ENCODE data around the gene PARD6G. TPM values are rescaled to one million over a fixed set of nuclear protein-coding genes. Genes with fewer than 3 reads are reported as not detected.
"Not testable (repeated sequence)": the region's sequence is repeated elsewhere in the genome, so short reads cannot be mapped to it uniquely, and the experiment has no call there.

The PARD6G gene
- total RNA-seq, 1 donor from 2014 or later: 29.6 TPM

DNA sequence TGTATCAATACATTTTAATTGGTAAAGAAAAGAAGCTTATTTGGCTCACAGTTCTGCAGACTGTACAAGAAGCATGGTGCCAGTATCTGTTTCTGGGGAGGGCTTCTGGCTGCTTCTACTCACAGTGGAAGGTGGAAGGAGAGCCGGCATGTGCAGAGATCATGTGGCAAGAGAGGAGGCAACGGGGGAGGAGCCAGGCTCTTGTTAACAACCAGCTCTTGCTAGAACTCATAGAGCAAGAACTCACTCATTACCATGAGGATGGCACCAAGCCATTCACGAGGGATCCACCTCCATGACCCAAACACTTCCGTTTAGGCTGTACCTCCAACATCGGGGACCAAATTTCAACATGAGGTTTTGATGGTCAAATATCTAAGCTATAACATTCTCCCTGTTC, 7.5 kb downstream of the PARD6G start:
- Histone ChIP-seq H3K9ac (ENCODE audit: low read length) (no peak overlapping the region), H3K4me2 (ENCODE audit: low read length) (no peak overlapping the region), H3K79me2 (ENCODE audit: insufficient read depth, low read length) (peaks cover 11% of the 10 kb centered on the region), H3K4me3 (ENCODE audit: insufficient read depth, low read depth, low read length) (no peak overlapping the region), H3K4me1 (ENCODE audit: insufficient read depth, low read length) (no peaks in the 10 kb centered on the region), H4K20me1 (ENCODE audit: insufficient read depth, low read length) (peaks cover 33% of the 10 kb centered on the region), H3K9me3 (ENCODE audit: insufficient read depth, low read depth, low read length) (no peaks in the 10 kb centered on the region), H3K27me3 (ENCODE audit: insufficient read depth, low read length) (no peaks in the 10 kb centered on the region), H2AFZ (ENCODE audit: low read depth, low read length) (no peak overlapping the region), H3K36me3 (ENCODE audit: insufficient read depth, low read length) (no peaks in the 10 kb centered on the region), H3K27ac (ENCODE audit: low read depth, low read length) (no peak overlapping the region)
- TF ChIP-seq CTCF (IDR thresholded peaks at IDR 0.05; ENCODE audit: insufficient read depth, low read depth, low read length) (no peak), EZH2 (IDR thresholded peaks at IDR 0.05; ENCODE audit: insufficient read depth, low read length) (no peak)
- DNase-seq (ENCODE audit: low read depth): no peak
- Mint-ChIP-seq H3K27ac (ENCODE audit: unreplicated experiment) (no peak overlapping the region), H3K27me3 (ENCODE audit: low read depth, unreplicated experiment) (no peaks in the 10 kb centered on the region), H3K4me1 (ENCODE audit: low read depth, unreplicated experiment) (peaks cover 2% of the 10 kb centered on the region), H3K36me3 (ENCODE audit: low read depth, unreplicated experiment) (peaks cover 10% of the 10 kb centered on the region), H3K4me3 (ENCODE audit: unreplicated experiment) (no peak overlapping the region), H3K9me3 (ENCODE audit: unreplicated experiment) (peaks cover 5% of the 10 kb centered on the region)
- no peak for FAIRE-seq

GRCh38 chr18:80238651-80239260, 8.6 kb downstream of the PARD6G start:
- Histone ChIP-seq H3K4me2 (ENCODE audit: low read length) (no peak overlapping the region), H3K36me3 (ENCODE audit: insufficient read depth, low read length) (no peaks in the 10 kb centered on the region), H3K27me3 (ENCODE audit: insufficient read depth, low read length) (no peaks in the 10 kb centered on the region), H3K9me3 (ENCODE audit: insufficient read depth, low read depth, low read length) (no peaks in the 10 kb centered on the region), H3K4me3 (ENCODE audit: insufficient read depth, low read depth, low read length) (no peak overlapping the region), H3K4me1 (ENCODE audit: insufficient read depth, low read length) (no peaks in the 10 kb centered on the region), H3K27ac (ENCODE audit: low read depth, low read length) (no peak overlapping the region), H2AFZ (ENCODE audit: low read depth, low read length) (no peak overlapping the region), H3K9ac (ENCODE audit: low read length) (no peak overlapping the region), H3K79me2 (ENCODE audit: insufficient read depth, low read length) (peaks cover 13% of the 10 kb centered on the region), H4K20me1 (ENCODE audit: insufficient read depth, low read length) (peaks cover 32% of the 10 kb centered on the region)
- H3K4me1 Mint-ChIP-seq (ENCODE audit: low read depth, unreplicated experiment): peaks cover 2% of the 10 kb centered on the region
- H3K9me3 Mint-ChIP-seq (ENCODE audit: unreplicated experiment): peaks cover 9% of the 10 kb centered on the region
- no peak for DNase-seq (ENCODE audit: low read depth)
- FAIRE-seq: no peak
- TF ChIP-seq EZH2 (IDR thresholded peaks at IDR 0.05; ENCODE audit: insufficient read depth, low read length): no peak
- no peak for TF ChIP-seq CTCF (IDR thresholded peaks at IDR 0.05; ENCODE audit: insufficient read depth, low read depth, low read length)
- H3K4me3 Mint-ChIP-seq (ENCODE audit: unreplicated experiment): no peak overlapping the region
- H3K27ac Mint-ChIP-seq (ENCODE audit: unreplicated experiment): peak overlapping the region; percentile 22
- no peaks in the 10 kb centered on the region for H3K27me3 Mint-ChIP-seq (ENCODE audit: low read depth, unreplicated experiment)
- H3K36me3 Mint-ChIP-seq (ENCODE audit: low read depth, unreplicated experiment): peaks cover 8% of the 10 kb centered on the region

GRCh38 chr18:80237519-80237918, 9.8 kb downstream of the PARD6G start:
- H3K27ac ChIP-seq (ENCODE audit: low read depth, low read length); H3K36me3 Mint-ChIP-seq (ENCODE audit: low read depth, unreplicated experiment); H2AFZ ChIP-seq (ENCODE audit: low read depth, low read length); H3K27ac Mint-ChIP-seq (ENCODE audit: unreplicated experiment); H3K27me3 ChIP-seq (ENCODE audit: insufficient read depth, low read length); DNase-seq (ENCODE audit: low read depth); H3K9ac ChIP-seq (ENCODE audit: low read length); H3K36me3 ChIP-seq (ENCODE audit: insufficient read depth, low read length); H3K4me1 Mint-ChIP-seq (ENCODE audit: low read depth, unreplicated experiment); H3K9me3 ChIP-seq (ENCODE audit: insufficient read depth, low read depth, low read length); H3K4me1 ChIP-seq (ENCODE audit: insufficient read depth, low read length); H3K9me3 Mint-ChIP-seq (ENCODE audit: unreplicated experiment); H3K4me3 Mint-ChIP-seq (ENCODE audit: unreplicated experiment); H3K4me2 ChIP-seq (ENCODE audit: low read length); H3K4me3 ChIP-seq (ENCODE audit: insufficient read depth, low read depth, low read length); FAIRE-seq; H3K27me3 Mint-ChIP-seq (ENCODE audit: low read depth, unreplicated experiment): not testable (repeated sequence)
- Histone ChIP-seq H4K20me1 (ENCODE audit: insufficient read depth, low read length) (peaks cover 37% of the 10 kb centered on the region), H3K79me2 (ENCODE audit: insufficient read depth, low read length) (peaks cover 13% of the 10 kb centered on the region)

All from astrocyte (in vitro differentiated cells and primary cell).